NCI-H748 (cell line): Measurements from ENCODE around the gene SOHLH1.
A peak's percentile ranks its signal among the peaks of the same experiment; 100 is the strongest.

Source experiments
- DNase-seq: peaks from one replicate; lab custom pipeline; 2025; ENCODE audit not compliant: unreplicated experiment; lab: John Stamatoyannopoulos, UW

The SOHLH1 gene

GRCh38 chr9:135705376-135705775 is 6.1 kb upstream of the SOHLH1 start:
- DNase-seq = no peak

DNA sequence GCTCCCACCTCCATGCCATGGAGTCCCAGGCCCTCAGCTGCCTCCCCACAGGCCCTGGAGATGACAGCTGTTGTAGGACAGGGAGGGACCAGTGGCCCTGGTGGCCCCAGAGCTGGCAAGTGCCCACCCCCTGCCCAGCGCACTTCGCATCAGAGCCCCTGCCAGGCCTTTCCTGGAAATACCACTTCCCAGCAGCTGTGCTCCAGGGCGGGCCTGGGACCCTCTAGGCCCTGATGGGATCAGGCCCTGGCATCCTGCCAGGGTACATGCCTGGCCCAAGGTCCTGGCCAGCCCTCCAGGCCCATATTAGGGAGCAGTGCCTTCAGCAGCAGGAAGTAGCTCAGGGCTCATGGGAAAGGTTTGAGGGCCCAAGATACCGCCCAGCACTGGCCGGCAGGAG is 5.2 kb upstream of the SOHLH1 start:
- DNase-seq = no peak

GRCh38 chr9:135703726-135704125 is 4.4 kb upstream of the SOHLH1 start:
- no peak for DNase-seq

DNA sequence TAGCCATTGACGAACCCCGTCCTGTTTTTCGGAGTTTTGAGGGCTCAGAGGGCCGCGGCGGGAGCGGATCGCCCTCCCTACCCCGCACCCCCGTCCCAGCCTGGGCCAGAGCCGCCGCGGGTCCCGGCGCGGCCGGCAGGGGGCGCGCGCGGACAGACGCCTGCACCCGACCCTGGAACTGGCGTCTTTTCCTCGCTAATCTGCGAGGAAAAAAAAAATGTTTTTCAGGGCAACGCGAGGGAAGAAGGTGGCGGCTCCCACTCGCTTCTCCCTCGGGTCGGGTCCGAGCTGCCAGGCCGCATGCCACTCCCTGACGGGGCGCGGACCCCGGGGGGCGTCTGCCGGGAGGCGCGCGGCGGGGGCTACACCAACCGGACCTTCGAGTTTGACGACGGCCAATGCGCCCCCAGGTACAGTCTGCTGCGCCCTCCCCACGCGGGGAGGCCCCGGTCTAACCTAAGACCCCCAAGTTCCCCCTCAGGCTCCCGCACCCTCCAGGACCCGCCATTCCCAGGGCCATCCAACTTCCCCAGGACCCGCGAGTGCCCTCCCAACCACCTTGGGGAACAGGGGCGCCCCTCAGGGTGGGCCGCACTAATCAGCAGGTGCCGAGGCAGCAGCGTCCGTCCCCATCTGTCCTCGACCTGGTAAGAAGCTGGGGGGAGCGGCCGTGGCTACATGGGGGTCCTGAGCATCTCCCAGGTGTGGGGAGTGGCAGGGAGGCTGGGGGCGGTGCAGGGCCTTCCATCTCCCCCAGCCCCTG is 2.9 kb upstream of the SOHLH1 start, which contains the start of gene KCNT1:
TSS of gene KCNT1 (plus strand) at position 227 of the 763 bp plus-strand sequence. CDS start at position 301, 74 bp downstream.
- DNase-seq = peak; percentile 65

DNA sequence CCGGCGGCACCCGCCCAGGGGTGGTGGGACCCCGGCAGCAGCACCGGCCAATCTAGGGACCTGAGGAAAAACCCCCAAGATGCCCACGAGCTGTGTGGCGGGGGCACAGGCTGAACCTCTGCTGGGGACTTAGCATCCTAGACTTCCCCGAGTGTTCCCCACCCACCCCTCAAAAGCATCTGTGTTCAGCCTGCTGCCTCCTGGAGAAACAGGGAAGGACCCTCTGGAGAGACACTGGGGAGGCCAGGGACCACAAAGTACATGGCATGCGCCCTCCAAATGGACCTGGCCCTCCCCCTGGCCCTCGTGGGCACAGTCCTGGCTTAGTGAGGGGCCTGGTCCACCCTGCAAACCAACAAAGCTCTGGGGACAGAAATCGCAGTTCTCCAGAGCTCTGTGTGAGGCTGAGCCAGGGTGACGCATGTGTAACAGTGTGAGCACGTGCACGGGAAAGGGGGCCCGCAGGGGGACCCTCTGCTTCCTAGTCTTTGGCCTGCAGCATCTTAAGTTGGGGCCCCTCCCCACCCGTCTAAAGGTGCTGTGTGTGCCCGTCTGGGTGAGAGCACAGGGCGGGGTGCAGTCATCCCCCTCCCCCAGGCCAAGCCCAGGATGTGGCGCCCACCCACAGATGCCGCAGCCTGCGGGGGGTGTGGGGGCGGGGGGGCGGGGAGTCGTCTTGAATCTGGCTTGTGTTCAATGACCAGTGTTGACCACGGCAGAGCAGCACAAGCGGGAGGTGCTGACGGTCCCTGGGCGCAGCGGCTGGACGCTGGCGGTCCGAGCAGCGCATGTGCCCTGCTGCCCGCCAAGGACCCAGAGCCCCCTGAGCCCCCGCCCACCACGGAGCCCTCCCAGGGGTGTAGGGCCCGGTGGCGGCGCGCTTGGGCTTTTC is 2.0 kb upstream of the SOHLH1 start:
- no peak for DNase-seq

- DNase-seq = no peak
These were observed 1.2 kb upstream of the SOHLH1 start for GRCh38 chr9:135700525-135700924.

DNA sequence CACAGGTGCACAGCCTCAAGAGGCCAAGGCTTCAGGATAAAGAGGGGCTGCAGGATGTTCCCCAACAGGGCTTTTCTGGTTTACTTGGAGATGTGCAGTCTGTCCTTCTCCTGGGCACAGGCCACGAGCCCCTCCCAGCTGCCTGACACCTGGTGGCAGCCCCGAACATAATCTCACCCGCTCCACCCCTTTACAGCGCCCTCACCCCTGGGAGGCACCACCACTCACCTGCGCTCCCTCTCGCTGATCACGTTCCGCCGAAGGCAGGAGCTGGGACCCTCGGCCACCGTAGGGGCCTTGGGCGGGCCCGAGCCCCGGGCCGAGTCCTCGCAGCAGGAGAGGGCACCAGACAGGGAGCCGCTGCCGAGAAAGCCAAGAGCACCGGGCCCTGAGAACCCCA is 514 bp downstream of the SOHLH1 start:
- DNase-seq = peak; percentile 10

DNA sequence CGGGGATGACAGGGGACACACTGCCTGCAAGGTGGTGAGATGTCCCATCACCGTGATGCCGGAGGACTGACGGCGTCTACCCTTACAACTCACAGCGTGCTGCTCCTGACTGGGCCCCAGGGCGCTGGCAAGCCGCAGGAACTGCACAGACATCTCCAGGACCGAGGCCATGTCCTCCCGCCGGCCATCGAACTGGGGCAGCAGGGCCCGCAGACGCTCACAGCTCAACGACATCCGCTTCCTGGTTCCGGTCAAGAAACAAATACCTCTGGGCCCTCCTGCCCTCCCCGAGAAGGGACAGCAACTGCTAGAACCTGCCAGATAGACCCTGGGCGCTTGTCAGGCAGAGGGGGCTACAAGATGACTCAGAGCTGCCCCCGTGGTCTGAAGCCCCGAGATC is 1.0 kb downstream of the SOHLH1 start:
- no peak for DNase-seq

DNA sequence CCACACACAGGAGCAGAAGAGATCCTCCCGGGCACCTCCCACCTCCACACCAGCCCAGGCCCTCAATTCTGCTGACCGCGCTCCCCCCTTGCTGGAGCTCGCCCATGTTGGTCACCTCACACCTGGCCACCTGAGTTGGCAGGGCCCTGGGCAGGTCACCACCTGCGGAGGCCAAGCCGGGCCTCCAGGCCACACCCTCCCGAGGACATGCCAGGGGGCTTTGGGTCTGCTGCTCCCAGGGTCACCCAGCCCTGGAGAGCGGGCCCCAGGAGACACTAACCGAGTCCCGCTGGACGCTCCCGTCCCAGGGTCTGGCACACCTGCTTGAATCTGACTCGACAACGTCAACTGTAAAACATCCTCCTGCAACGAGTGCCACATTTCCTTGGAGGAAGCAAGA is 2.1 kb downstream of the SOHLH1 start:
- DNase-seq = no peak

GRCh38 chr9:135696446-135696845 is 2.8 kb downstream of the SOHLH1 start:
- no peak for DNase-seq

DNA sequence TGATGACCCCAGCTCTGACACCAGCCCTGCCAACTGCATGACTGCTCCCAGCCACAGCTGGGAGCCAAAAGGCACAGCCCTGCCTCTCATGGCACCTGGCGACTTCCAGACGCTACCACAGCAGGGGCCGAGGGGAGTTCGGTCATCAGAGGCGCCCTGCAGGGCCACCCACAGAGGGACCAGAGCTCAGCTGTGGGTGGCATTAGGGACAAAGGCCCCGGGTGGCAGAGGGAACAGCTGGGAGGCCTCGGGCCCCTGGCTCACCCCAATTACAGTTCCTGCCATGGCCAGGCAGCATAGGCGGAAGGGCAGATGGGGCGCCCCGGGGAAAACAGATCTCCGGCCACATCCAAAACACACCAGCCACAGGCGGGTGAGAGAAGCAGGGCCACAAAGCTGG is 3.6 kb downstream of the SOHLH1 start:
- no peak for DNase-seq

GRCh38 chr9:135695036-135695435 is 4.2 kb downstream of the SOHLH1 start:
- DNase-seq = no peak

- no peak for DNase-seq
These were observed 4.9 kb downstream of the SOHLH1 start for GRCh38 chr9:135694414-135694813.

GRCh38 chr9:135693771-135694170 is 5.5 kb downstream of the SOHLH1 start:
- no peak for DNase-seq

GRCh38 chr9:135693265-135693664 is 6.0 kb downstream of the SOHLH1 start:
- peak; percentile 35 for DNase-seq

DNA sequence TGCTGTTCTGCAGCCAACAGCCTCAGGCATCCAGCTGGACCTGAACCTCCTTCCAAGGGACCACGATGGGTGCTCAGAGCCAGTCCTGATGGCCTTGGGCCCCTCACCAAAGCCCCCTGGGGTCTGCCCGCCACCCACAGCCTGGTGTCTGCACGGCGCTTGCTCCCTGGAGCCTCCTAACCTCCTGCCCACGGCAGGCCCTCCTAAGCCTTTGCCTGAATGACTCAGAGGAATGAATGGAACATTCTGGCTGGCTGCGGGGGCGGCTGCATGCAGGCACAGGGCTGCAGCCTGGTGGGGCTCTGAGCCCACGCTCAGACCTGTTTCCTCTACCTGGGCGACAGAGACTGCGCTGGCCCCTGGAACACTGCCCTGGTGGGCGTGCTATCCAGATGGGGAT is 6.9 kb downstream of the SOHLH1 start:
- no peak for DNase-seq

- DNase-seq = no peak
These were observed 8.3 kb downstream of the SOHLH1 start for GRCh38 chr9:135690836-135691570.

- no peak for DNase-seq
These were observed 10.3 kb downstream of the SOHLH1 start for GRCh38 chr9:135689011-135689410.

DNA sequence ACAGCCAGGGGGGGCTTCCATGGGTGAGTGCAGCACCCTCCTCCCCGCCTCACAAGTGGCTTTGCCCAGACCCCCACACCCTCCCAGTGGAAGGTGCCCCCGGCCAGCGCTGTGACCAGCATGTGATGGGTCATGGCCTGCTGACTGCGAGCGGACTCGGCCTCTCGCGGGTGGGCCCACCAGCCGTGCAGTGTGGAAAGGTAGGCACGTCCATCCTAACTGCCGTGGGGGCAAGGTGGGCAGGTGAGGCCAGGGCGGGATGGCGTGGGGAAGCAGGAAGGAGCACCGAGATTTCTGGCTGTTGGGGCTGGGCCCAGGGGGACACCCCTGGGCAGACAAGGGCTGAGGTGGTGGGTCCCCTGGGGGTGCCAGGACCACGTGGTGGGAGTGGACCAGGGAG is 12.1 kb downstream of the SOHLH1 start:
- no peak for DNase-seq

DNA sequence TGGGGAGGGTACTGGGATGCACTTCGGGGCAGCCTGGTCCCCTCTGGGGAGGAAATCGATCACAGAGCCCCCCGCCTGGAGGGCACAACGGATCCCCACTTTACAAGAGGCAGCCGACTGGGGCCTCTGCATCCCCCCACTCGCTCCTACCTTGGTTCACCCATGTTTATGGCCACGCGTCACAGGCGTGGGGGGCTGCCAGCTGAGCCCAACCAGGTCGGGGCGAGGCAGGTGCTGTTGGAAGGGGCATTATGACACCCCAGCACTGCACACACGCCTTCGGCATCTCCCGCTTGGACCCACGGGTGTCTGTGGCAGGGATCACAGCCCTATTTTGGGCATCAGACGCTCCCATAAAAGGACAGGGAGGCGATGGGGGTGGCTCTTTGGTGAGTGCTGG is 14.6 kb downstream of the SOHLH1 start:
- DNase-seq = no peak

GRCh38 chr9:135683401-135684034 is 15.8 kb downstream of the SOHLH1 start:
- no peak for DNase-seq
